ENCODE data around the gene KCNMA1.

DNA sequence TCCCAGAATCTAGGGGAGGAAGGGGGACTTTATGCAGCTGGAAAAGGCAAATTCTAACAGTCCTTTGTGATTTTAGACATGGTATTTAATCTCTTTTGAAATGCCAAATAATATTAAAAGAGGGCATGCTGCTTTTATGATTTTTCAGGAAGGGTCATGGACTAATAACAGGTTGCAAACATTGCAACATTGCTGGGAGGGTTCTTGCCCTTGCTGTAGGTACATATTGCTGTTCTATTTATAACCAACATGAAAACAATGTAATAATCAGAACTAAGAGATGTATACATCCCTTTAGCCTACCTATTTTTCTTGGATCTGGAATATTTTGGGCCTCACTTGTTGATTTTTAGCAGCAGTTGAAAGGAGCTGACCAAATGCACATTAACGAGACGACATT, 411.6 kb downstream of the KCNMA1 start:
- TF ChIP-seq POLR2AphosphoS5 (IDR thresholded peaks at IDR 0.05; ENCODE audit: low read depth, low read length) (no peak), RCOR1 (IDR thresholded peaks at IDR 0.05; ENCODE audit: low read length) (no peak), SIN3A (IDR thresholded peaks at IDR 0.05; ENCODE audit: borderline replicate concordance, low read depth, low read length) (no peak), CHD2 (IDR thresholded peaks at IDR 0.05; ENCODE audit: low read length, partially characterized antibody) (no peak), FOXM1 (IDR thresholded peaks at IDR 0.05; ENCODE audit: low read depth) (no peak)
- TF ChIP-seq, protein P1, sequence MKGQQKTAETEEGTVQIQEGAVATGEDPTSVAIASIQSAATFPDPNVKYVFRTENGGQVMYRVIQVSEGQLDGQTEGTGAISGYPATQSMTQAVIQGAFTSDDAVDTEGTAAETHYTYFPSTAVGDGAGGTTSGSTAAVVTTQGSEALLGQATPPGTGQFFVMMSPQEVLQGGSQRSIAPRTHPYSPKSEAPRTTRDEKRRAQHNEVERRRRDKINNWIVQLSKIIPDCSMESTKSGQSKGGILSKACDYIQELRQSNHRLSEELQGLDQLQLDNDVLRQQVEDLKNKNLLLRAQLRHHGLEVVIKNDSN (IDR thresholded peaks at IDR 0.05; ENCODE audit: borderline replicate concordance, low read depth): no peak
- TF ChIP-seq, protein P2, sequence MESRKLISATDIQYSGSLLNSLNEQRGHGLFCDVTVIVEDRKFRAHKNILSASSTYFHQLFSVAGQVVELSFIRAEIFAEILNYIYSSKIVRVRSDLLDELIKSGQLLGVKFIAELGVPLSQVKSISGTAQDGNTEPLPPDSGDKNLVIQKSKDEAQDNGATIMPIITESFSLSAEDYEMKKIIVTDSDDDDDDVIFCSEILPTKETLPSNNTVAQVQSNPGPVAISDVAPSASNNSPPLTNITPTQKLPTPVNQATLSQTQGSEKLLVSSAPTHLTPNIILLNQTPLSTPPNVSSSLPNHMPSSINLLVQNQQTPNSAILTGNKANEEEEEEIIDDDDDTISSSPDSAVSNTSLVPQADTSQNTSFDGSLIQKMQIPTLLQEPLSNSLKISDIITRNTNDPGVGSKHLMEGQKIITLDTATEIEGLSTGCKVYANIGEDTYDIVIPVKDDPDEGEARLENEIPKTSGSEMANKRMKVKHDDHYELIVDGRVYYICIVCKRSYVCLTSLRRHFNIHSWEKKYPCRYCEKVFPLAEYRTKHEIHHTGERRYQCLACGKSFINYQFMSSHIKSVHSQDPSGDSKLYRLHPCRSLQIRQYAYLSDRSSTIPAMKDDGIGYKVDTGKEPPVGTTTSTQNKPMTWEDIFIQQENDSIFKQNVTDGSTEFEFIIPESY (IDR thresholded peaks at IDR 0.05; ENCODE audit: borderline replicate concordance, low read depth): no peak
- TF ChIP-seq, protein P3, sequence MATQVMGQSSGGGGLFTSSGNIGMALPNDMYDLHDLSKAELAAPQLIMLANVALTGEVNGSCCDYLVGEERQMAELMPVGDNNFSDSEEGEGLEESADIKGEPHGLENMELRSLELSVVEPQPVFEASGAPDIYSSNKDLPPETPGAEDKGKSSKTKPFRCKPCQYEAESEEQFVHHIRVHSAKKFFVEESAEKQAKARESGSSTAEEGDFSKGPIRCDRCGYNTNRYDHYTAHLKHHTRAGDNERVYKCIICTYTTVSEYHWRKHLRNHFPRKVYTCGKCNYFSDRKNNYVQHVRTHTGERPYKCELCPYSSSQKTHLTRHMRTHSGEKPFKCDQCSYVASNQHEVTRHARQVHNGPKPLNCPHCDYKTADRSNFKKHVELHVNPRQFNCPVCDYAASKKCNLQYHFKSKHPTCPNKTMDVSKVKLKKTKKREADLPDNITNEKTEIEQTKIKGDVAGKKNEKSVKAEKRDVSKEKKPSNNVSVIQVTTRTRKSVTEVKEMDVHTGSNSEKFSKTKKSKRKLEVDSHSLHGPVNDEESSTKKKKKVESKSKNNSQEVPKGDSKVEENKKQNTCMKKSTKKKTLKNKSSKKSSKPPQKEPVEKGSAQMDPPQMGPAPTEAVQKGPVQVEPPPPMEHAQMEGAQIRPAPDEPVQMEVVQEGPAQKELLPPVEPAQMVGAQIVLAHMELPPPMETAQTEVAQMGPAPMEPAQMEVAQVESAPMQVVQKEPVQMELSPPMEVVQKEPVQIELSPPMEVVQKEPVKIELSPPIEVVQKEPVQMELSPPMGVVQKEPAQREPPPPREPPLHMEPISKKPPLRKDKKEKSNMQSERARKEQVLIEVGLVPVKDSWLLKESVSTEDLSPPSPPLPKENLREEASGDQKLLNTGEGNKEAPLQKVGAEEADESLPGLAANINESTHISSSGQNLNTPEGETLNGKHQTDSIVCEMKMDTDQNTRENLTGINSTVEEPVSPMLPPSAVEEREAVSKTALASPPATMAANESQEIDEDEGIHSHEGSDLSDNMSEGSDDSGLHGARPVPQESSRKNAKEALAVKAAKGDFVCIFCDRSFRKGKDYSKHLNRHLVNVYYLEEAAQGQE (IDR thresholded peaks at IDR 0.05; ENCODE audit: low read depth, low read length): no peak
- TF ChIP-seq, protein P4, sequence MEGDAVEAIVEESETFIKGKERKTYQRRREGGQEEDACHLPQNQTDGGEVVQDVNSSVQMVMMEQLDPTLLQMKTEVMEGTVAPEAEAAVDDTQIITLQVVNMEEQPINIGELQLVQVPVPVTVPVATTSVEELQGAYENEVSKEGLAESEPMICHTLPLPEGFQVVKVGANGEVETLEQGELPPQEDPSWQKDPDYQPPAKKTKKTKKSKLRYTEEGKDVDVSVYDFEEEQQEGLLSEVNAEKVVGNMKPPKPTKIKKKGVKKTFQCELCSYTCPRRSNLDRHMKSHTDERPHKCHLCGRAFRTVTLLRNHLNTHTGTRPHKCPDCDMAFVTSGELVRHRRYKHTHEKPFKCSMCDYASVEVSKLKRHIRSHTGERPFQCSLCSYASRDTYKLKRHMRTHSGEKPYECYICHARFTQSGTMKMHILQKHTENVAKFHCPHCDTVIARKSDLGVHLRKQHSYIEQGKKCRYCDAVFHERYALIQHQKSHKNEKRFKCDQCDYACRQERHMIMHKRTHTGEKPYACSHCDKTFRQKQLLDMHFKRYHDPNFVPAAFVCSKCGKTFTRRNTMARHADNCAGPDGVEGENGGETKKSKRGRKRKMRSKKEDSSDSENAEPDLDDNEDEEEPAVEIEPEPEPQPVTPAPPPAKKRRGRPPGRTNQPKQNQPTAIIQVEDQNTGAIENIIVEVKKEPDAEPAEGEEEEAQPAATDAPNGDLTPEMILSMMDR (IDR thresholded peaks at IDR 0.05): no peak
- TF ChIP-seq, protein P5, sequence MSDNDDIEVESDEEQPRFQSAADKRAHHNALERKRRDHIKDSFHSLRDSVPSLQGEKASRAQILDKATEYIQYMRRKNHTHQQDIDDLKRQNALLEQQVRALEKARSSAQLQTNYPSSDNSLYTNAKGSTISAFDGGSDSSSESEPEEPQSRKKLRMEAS (IDR thresholded peaks at IDR 0.05; ENCODE audit: low read depth): no peak

All from SK-N-SH (cell line).